Inflammatory macrophage treated with lipopolysaccharide for 4 hours (primary cell): Measurements from ENCODE around the gene NALF2.

Experiments
- DNase-seq: peaks from one replicate; pipeline ENCODE4 v3.0.0-alpha.2; 2020

Gene NALF2

GRCh38 chrX:69503782-69504625, at the start of gene NALF2:
Gene NALF2 (plus strand): TSS chrX:69504326. CDS start chrX:69505283, 957 bp downstream.
- no peak for DNase-seq

- DNase-seq: no peak
Observed at GRCh38 chrX:69457756-69458155, 46.4 kb upstream of the NALF2 start.

GRCh38 chrX:69466546-69466945, 37.6 kb upstream of the NALF2 start:
- no peak for DNase-seq

GRCh38 chrX:69469975-69470374, 34.2 kb upstream of the NALF2 start:
- DNase-seq: no peak

GRCh38 chrX:69489625-69490024, 14.5 kb upstream of the NALF2 start:
- no peak for DNase-seq

GRCh38 chrX:69493193-69493592, 10.9 kb upstream of the NALF2 start:
- no peak for DNase-seq

- DNase-seq: no peak
Observed at GRCh38 chrX:69493766-69494165, 10.4 kb upstream of the NALF2 start.

GRCh38 chrX:69496183-69496582, 7.9 kb upstream of the NALF2 start:
- no peak for DNase-seq

- no peak for DNase-seq
Observed at GRCh38 chrX:69501429-69501828, 2.7 kb upstream of the NALF2 start.

- DNase-seq: no peak
Observed at GRCh38 chrX:69503228-69503781, 821 bp upstream of the NALF2 start.

- no peak for DNase-seq
Observed at GRCh38 chrX:69504626-69505612, 793 bp downstream of the NALF2 start.

GRCh38 chrX:69505772-69506616, 1.9 kb downstream of the NALF2 start:
- DNase-seq: no peak

- DNase-seq: no peak
Observed at GRCh38 chrX:69506617-69507499, 2.7 kb downstream of the NALF2 start.

GRCh38 chrX:69507500-69507789, 3.3 kb downstream of the NALF2 start:
- no peak for DNase-seq

- no peak for DNase-seq
Observed at GRCh38 chrX:69508610-69509009, 4.5 kb downstream of the NALF2 start.

GRCh38 chrX:69510137-69510715, 6.1 kb downstream of the NALF2 start:
- no peak for DNase-seq

- no peak for DNase-seq
Observed at GRCh38 chrX:69510914-69511513, 6.9 kb downstream of the NALF2 start.

GRCh38 chrX:69522052-69522451, 17.9 kb downstream of the NALF2 start:
- DNase-seq: no peak

GRCh38 chrX:69523314-69523713, 19.2 kb downstream of the NALF2 start:
- DNase-seq: no peak

GRCh38 chrX:69524781-69525363, 20.7 kb downstream of the NALF2 start:
- no peak for DNase-seq
